ENCODE measurements around the gene NACC2. TPM values are rescaled to one million over a fixed set of nuclear protein-coding genes. Genes with fewer than 3 reads are reported as not detected.

The NACC2 gene
- total and polyA plus RNA-seq, 2 experiments from 2014 or later, result 3.8 to 20.8 TPM

- H3K9me3 Mint-ChIP-seq, result no peaks in the 10 kb centered on the region
- no peak for TF ChIP-seq JUNB (IDR thresholded peaks at IDR 0.05; ENCODE audit: unreplicated experiment)
- TF ChIP-seq, protein P1, sequence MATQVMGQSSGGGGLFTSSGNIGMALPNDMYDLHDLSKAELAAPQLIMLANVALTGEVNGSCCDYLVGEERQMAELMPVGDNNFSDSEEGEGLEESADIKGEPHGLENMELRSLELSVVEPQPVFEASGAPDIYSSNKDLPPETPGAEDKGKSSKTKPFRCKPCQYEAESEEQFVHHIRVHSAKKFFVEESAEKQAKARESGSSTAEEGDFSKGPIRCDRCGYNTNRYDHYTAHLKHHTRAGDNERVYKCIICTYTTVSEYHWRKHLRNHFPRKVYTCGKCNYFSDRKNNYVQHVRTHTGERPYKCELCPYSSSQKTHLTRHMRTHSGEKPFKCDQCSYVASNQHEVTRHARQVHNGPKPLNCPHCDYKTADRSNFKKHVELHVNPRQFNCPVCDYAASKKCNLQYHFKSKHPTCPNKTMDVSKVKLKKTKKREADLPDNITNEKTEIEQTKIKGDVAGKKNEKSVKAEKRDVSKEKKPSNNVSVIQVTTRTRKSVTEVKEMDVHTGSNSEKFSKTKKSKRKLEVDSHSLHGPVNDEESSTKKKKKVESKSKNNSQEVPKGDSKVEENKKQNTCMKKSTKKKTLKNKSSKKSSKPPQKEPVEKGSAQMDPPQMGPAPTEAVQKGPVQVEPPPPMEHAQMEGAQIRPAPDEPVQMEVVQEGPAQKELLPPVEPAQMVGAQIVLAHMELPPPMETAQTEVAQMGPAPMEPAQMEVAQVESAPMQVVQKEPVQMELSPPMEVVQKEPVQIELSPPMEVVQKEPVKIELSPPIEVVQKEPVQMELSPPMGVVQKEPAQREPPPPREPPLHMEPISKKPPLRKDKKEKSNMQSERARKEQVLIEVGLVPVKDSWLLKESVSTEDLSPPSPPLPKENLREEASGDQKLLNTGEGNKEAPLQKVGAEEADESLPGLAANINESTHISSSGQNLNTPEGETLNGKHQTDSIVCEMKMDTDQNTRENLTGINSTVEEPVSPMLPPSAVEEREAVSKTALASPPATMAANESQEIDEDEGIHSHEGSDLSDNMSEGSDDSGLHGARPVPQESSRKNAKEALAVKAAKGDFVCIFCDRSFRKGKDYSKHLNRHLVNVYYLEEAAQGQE (IDR thresholded peaks at IDR 0.05; ENCODE audit: unreplicated experiment), result no peak
- TF ChIP-seq NANOG (IDR thresholded peaks at IDR 0.05; ENCODE audit: borderline replicate concordance), result no peak
- TF ChIP-seq, protein P2, sequence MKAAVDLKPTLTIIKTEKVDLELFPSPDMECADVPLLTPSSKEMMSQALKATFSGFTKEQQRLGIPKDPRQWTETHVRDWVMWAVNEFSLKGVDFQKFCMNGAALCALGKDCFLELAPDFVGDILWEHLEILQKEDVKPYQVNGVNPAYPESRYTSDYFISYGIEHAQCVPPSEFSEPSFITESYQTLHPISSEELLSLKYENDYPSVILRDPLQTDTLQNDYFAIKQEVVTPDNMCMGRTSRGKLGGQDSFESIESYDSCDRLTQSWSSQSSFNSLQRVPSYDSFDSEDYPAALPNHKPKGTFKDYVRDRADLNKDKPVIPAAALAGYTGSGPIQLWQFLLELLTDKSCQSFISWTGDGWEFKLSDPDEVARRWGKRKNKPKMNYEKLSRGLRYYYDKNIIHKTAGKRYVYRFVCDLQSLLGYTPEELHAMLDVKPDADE (IDR thresholded peaks at IDR 0.05), result no peak
- TF ChIP-seq ZNF331 (CRISPR knock-in tag; IDR thresholded peaks at IDR 0.05; ENCODE audit: low read depth), result no peak
- no peak for TF ChIP-seq ZNF114 (CRISPR knock-in tag; IDR thresholded peaks at IDR 0.05)
- no peak for TF ChIP-seq ZNF462 (CRISPR knock-in tag; IDR thresholded peaks at IDR 0.05)
- no peak for TF ChIP-seq POLR2AphosphoS5 (IDR thresholded peaks at IDR 0.05; ENCODE audit: low read depth)
- TF ChIP-seq STAT1 (IDR thresholded peaks at IDR 0.05; ENCODE audit: unreplicated experiment), result no peak
- no peak for TF ChIP-seq EZH2phosphoT487 (IDR thresholded peaks at IDR 0.05; ENCODE audit: unreplicated experiment)
- TF ChIP-seq, protein P3, sequence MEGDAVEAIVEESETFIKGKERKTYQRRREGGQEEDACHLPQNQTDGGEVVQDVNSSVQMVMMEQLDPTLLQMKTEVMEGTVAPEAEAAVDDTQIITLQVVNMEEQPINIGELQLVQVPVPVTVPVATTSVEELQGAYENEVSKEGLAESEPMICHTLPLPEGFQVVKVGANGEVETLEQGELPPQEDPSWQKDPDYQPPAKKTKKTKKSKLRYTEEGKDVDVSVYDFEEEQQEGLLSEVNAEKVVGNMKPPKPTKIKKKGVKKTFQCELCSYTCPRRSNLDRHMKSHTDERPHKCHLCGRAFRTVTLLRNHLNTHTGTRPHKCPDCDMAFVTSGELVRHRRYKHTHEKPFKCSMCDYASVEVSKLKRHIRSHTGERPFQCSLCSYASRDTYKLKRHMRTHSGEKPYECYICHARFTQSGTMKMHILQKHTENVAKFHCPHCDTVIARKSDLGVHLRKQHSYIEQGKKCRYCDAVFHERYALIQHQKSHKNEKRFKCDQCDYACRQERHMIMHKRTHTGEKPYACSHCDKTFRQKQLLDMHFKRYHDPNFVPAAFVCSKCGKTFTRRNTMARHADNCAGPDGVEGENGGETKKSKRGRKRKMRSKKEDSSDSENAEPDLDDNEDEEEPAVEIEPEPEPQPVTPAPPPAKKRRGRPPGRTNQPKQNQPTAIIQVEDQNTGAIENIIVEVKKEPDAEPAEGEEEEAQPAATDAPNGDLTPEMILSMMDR (conservative IDR thresholded peaks at IDR 0.05; ENCODE audit: low read depth in 2 of 2), result no peak
- no peak for TF ChIP-seq CREB1 (CRISPR knock-in tag; IDR thresholded peaks at IDR 0.05; ENCODE audit: low read depth)
- TF ChIP-seq EZH2 (IDR thresholded peaks at IDR 0.05; ENCODE audit: low read depth, unreplicated experiment), result no peak
- no peak overlapping the region for H3K27ac ChIP-seq (ENCODE audit: low read depth)
These were observed 118.1 kb downstream of the NACC2 start for GRCh38 chr9:135976944-135977343.

More at GRCh38 chr9:135976944-135977343, 118.1 kb downstream of the NACC2 start:
- Histone ChIP-seq H4K20me1 (replicated peaks; ENCODE audit: insufficient read depth) (peaks cover 3% of the 10 kb centered on the region; the same call in 1 of the 2 replicates), H3K4me1 (ENCODE audit: insufficient read depth) (no peaks in the 10 kb centered on the region), H3K36me3 (ENCODE audit: insufficient read depth) (no peaks in the 10 kb centered on the region), H3K4me2 (no peak overlapping the region), H3K79me2 (replicated peaks; ENCODE audit: insufficient read depth) (no peaks in the 10 kb centered on the region), H3K9me2 (ENCODE audit: insufficient read depth) (no peaks in the 10 kb centered on the region), H3F3A (replicated peaks; ENCODE audit: low read depth) (no peaks in the 10 kb centered on the region), H3K27me3 (ENCODE audit: insufficient read depth) (no peaks in the 10 kb centered on the region), H2AFZ (no peak overlapping the region), H3K4me3 (no peak overlapping the region)
- no peaks in the 10 kb centered on the region for H3K36me3 Mint-ChIP-seq (ENCODE audit: low read depth)
- H3K4me1 Mint-ChIP-seq, result peaks cover 5% of the 10 kb centered on the region
- no peak overlapping the region for H3K4me3 Mint-ChIP-seq
- peaks cover 7% of the 10 kb centered on the region for H3K27me3 Mint-ChIP-seq (ENCODE audit: insufficient read depth, low read depth, poor library complexity)
- H3K27ac Mint-ChIP-seq, result no peak overlapping the region
- ATAC-seq (peak; percentile 19), DNase-seq (ENCODE audit: low spot score) (no peak)
